Stimulated activated CD4-positive, alpha-beta T cell treated with anti-CD3 and anti-CD28 coated beads, Interleukin-1b, Interleukin-23, amount 100 ng/mL, for 48 hours (primary cell): ENCODE data around the gene IQSEC3.
"Not testable (repeated sequence)": the region's sequence is repeated elsewhere in the genome, so short reads cannot be mapped to it uniquely, and the experiment has no call there.

Experiments
- DNase-seq: peaks from one replicate; pipeline ENCODE4 v3.0.0-alpha.2; 2020

The IQSEC3 gene

DNA sequence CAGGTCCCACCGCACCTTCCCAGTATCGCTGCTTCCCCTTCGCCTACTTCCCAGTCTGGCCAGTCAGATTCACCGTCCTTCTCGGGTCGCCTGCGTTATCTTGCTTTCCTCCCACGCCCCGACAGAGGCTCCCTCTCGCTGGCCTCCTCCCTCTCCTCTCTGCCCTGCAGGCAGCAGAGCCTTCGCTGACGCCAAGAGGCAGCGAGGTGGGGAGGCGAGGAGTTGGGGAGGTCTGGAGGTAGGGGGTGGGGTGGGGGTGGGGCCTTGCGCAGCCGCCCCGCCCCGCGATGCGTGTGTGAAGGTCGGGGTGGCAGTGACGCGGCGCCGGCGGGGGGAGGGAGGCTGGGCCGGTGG, at the start of gene IQSEC3:
IQSEC3 (plus strand) TSS at position 340 of the 354 bp plus-strand sequence. CDS start 116 bp downstream, outside the sequence.
- not testable (repeated sequence) for DNase-seq

DNA sequence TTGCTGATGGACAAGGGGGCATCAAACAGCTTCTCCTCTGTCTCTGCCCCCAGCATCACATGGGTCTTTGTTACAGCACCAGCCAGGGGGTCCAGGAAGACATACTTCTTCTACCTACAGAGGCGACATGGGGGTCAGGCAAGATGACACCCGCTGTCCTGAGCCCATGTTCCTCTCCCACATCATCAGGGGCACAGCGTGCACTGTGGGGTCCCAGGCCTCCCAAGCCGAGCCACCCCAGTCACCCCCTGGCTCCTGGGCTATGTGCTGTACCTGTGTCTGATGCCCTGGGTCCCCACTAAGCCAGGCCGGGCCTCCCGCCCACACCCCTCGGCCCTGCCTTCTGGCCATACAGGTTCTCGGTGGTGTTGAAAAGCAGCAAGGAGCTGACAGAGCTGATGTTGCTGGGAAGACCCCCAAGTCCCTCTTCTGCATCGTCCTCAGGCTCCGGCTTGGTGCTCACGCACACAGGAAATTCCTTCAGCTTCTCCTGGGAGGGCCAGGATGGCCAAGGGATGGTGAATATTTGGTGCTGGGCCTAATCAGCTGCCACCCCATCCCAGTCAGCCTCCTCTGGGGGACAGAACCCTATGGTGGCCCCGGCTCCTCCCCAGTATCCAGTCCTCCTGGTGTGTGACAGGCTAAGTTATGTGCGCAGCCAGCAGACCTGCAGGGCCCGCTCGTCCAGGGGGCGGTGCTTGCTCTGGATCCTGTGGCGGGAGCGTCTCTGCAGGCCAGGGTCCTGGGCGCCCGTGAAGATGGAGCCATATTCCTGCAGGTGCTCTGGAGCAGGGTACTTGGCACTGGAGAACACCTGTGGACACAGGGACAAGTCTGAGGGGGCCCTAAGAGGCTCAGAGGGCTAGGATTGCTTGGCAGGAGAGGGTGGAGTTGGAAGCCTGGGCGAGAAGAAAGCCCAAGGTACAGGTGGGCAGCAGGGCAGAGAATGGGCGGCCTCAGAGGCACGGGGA, 48.9 kb upstream of the IQSEC3 start:
- DNase-seq: not testable (repeated sequence)

DNA sequence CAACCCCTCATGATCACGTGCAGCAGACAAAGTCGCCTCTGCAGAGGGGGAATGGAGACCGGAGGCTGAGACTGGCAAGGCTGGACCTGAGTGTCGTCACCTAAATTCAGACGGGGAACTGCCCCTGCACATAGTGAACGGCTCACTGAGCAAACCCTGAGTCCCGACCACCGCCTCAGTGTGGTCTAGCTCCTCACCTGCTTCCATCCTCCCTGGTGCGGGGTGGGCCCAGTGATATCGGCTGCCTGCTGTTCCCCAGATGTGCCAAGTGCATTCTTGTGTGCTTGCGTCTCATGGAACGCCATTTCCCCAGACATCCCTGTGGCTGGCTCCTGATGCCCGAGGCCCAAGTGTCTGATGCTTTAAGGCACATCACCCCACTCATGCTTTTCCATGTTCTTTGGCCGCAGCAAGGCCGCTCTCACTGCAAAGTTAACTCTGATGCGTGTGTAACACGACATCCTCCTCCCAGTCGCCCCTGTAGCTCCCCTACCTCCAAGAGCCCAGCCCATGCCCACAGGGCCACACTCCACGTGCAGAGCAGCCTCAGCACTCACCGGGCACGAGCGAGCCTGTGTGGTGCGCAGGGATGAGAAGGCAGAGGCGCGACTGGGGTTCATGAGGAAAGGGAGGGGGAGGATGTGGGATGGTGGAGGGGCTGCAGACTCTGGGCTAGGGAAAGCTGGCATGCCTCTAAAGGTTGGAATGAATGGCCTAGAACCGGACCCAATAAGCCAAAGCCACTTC, 47.6 kb upstream of the IQSEC3 start:
- not testable (repeated sequence) for DNase-seq

DNA sequence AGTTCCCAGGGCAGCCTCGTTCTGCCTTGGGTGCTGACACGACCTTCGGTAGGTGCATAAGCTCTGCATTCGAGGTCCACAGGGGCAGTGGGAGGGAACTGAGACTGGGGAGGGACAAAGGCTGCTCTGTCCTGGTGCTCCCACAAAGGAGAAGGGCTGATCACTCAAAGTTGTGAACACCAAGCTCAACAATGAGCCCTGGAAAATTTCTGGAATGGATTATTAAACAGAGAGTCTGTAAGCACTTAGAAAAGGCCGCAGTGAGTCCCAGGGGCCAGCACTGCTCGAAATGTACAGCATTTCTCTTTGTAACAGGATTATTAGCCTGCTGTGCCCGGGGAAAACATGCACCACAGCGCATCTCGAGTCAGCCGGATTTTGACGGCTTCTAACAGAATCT, 46.7 kb upstream of the IQSEC3 start:
- not testable (repeated sequence) for DNase-seq

DNA sequence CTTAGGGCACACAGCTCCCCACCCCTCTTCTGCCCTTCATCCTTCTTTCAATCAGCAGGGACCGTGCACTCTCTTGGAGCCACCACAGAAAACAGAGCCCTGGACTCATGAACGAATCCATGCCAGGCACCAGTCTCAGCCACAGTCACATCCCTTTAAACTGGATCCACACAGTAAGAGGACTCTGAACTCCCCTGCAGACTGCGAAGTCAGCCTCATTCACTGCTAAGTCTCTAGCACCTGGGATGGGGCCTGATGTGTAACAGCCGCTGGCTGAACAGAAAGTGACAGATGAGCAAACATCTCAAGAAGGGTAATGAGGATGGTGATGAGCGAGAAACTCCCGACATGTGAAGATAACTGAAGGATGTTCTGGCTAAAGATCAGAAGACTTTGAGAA, 45.8 kb upstream of the IQSEC3 start:
- no peak for DNase-seq

DNA sequence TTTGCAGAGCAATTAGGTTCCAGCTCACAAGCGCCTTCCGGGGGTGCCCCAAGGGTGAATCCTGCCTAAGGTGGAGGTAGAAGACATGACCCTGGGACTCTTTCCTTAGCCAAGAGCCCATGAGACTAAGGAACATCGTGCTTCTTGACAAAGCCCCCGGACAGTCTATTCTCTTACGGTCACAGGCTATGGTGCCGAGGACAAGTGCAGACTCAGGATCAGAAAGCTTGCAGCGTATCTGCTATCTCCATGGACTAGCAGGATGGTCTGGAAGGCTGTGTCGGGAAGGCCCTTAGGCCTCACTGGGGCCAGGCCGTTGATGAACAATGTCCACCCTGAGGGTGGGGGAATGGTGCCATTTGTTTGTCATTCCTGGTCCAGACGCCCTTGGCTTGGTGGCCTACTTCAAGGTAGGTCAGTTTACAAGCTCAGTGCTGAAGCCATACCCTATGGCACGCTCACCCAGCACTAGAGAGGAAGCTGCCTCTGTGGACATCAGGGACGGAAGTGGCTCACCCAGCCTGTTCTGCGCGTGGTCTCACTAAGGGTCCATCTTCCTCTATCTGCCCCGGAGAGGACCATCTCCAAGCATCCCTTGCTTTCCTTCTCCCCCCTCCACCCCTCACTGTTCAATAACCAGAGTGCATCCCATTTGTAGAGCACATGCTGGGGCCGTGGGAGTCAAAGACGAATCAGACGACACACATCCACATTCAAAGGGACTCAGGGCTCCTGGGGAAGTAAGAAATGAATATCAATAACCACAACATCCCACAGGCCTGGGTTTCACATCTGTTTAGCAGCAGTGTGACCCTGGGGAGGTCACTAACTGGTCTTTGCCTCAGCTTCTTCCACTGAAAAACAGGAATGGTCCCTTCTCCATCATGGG, 45.0 kb upstream of the IQSEC3 start:
- DNase-seq: peak; percentile 19

DNA sequence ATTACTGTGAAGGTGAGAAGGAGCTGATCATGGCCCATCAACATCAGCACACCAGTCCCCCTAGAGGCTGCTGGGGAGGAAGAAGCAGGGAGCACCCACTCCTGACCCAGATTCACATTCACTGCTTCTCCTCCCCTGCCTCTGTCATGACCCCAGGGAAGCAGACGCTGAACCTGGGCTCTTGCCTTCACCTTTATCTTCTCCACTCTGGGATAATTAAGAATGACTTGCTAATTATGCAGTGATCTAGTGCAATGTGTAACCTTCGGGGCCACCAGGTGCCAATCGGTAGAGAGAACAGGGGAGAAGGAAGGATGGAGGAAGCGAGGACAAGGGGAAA, 44.4 kb upstream of the IQSEC3 start:
- no peak for DNase-seq

DNA sequence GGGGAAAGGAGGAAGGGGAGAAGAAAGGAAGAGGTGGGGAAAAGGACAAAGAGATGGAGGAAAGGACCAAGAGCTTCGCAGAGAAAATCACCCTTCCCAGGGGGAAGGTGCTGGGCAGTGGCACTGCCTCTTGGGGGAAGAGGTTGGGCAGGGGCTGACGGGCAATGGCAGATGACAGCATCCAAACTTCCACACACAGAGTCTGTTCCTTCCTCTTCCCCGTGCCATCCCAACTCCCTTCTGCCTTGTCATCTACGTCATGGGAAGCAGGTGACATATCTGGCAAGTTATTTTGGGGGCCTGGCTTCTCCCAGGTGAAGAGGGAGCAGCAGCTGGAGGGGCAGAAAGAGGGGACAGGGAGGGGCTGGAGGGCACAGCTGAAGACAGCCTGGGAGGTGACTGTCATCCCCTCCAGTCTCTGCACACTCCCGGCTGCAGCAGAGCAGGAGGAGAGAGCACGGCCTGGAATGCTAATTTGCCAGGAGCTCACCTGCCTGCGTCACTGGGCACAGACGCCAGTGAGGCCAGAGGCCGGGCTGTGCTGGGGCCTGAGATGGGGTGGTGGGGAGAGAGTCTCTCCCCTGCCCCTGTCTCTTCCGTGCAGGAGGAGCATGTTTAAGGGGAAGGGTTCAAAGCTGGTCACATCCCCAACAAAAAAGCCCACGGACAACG, 43.9 kb upstream of the IQSEC3 start:
- DNase-seq: no peak

DNA sequence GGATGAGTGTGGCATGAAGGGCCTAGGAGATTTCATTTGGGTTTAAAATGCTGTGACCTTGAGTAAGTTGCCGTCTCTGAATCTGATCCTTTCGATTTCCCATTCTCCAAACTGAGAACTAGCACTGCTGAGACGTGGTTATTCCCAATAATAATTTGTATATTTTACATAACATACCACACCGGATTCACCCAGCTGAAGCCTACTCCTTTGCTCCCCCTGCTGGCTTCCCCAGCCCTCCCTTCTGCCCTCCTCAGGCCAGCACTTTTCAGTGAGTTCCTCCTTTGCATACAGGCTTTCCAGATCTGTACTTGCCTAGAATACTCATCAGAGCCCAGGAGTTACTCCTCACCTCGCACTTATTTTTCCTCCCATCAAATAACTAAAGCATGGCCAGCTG, 38.7 kb upstream of the IQSEC3 start:
- DNase-seq: not testable (repeated sequence)

DNA sequence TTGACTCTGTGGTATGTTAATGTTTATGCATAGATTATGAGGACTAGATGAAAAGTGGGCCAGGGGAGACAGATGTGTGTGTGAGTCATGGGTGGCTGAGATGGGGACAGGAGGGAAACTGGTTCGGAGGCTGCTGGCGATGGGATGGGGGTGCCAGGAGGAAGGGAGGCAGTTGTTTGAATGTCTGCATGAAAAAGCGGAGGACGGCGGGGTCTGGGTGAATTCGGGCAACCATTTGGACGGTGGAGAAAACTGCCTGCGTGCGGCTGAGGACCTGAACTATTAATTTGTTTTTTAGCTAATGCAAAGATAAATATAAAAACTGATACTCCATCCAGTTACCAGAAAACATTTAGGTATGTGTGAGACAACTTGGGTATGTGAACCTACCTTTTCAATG, 27.8 kb upstream of the IQSEC3 start:
- not testable (repeated sequence) for DNase-seq

DNA sequence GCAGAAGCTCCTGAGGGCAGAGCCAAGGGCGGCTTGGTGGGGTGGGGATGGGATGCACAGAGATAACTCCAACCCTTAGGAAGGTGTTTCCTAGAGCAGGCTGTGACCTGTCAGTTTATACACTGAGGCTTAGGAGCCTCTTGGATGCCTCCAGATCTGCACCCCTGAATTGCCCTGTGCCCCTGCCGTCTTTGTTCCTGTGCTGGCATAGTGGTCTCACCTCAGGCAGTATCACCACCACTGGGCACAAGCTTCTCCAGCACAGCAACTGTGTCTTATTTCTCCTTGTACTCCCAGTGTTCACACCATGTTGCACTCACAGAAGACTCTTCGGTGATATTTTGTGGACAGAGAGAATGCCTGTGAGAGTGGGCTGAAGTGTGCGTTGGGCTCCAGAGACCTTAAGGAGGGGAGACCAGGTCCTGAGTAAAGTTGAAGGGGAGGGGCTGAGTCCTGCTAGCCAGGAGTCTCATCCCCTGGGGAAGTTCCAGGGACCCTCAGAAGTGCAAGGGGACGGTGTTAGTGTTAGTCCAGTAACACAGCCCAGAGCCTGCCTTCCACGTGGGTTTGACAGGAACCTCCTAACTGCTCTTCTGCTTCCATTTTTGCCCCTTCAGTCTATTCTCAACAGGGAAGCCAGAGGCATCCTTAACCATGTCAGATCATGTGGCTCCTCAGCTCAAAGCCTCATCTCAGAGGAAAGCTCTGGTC, 26.9 kb upstream of the IQSEC3 start:
- not testable (repeated sequence) for DNase-seq

DNA sequence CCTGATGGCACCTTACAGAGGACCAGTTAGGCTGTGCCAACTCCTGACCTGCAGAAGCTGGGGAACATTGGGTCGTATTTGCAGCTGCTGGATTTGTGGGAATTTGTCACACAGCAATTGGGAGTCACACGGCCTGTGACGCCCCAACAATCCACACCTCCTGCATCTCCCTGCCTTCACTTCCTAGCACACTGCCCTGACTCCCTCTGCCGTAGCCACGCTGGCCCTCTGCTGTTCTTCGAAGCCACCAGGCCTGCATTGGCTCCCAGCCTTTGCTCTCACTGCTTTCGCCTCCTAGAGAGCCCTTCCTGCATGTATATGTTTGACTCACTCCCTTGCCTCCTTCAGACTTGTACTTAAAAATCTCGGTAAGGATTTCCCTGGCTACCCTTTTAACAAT, 22.2 kb upstream of the IQSEC3 start:
- not testable (repeated sequence) for DNase-seq

DNA sequence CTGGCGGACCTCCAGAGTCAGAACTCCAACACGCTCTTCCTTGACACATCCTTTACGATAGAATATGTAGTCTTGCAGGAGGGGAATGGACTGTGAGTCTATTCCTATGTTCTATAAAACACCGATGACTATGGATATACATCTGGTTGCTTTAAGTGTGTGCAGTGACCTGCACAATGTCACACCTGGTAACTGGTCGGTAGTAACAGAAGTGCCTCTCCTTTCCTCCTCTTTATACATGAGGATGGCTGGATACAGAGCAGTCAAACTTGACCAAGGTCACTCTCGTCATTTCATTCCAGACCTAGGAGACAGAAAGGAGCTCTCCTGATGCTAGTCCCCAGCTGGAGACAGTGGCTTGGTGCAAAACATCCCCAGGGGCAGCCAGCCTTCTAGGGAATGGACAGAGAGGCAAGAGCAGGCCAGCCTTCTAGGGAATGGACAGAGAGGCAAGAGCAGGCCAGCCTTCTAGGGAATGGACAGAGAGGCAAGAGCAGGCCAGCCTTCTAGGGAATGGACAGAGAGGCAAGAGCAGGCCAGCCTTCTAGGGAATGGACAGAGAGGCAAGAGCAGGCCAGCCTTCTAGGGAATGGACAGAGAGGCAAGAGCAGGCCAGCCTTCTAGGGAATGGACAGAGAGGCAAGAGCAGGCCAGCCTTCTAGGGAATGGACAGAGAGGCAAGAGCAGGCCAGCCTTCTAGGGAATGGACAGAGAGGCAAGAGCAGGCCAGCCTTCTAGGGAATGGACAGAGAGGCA, 21.2 kb upstream of the IQSEC3 start:
- not testable (repeated sequence) for DNase-seq

DNA sequence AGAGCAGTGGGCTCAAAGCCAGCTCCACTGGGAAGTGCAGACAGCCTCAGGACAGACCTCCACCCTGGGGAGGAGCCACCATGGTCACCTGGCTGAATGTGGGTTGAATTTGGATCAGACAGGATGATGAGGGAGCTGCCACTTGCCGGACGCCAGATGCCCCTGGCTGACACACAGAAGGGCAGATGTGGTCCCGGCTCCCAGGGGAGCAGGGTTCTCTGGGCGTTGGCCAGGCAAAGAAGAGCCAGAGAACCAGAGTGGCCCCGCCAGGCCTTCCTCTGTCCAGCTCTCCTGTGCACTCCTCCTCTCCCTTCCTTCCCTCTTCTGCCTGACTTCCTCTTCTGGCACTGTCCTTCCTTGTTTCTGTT, 20.6 kb upstream of the IQSEC3 start:
- DNase-seq: not testable (repeated sequence)

DNA sequence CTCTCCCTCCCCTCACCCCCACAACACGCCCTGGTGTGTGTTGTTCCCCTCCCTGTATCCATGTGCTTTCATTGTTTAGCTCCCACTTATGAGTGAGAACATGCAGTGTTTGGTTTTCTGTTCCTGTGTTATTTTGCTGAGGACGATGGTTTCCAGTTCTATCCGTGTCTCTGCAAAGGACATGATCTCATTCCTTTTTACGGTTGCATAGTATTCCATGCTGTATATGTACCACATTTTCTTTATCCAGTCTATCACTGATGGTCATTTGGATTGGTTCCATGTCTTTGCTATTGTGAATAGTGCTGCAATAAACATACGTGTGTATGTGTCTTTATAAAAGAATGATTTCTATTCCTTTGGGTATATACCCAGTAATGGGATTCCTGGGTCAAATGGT, 20.0 kb upstream of the IQSEC3 start:
- not testable (repeated sequence) for DNase-seq

DNA sequence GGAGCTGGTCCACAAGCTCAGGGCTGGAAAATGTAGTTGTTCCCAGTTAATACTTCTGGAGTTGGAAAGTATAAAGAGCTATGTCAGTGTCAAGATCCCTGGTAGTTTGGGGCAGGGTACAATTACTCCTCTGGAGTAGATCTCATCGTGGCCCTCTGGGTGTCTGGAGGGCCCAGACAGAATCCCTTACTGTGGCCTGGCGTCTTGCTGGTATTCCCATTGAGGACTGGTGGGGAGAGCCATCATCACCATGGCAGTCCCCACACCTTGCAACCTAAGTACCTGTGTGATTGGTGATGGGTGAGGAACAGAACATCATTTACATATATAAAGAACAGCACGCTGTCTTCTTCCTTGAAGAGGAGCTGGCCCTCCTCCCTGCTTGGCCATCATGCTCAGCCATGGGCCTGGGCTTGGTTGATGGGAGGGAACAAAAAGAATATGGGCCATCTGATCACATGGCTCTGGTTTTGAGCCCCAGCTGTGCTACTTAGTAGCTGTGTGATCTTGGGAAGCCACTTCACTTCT, 18.8 kb upstream of the IQSEC3 start:
- DNase-seq: not testable (repeated sequence)

DNA sequence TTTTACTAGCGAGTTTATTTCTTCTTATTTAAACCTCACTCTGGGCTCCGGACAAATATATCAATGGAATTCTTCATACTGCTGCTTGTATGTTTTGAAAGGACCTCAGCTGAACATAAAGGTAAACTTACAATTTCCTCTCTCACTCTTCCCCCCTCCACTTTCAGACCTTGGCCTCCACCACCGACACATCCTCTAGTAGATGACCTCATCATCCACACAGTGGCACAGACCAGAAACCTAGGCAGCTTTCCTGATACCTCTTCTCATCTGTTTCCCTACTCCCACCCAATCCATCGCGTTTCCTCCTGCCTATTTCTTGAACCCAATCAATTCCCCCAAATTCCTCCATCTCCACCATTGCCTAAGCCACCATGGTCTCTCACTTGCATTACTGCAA, 17.4 kb upstream of the IQSEC3 start:
- DNase-seq: not testable (repeated sequence)

DNA sequence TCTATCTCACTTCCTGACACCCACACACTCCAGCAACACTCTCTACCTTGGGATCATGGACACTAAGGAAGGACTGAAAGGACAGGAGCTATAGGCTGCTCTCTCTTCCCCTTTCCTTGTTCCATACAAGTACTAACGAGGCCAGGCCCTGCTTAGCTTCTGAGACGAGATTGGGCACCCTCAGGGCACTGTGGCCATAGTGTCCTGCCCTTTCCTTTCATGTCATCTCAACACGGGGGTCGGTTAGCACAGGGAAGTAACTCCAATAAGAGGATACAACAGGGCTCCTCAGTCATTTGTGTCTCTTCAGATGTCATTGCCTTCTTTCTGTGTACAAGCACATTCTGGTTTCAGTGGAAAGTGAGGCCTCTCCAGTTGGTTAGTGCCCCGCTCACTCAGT, 15.5 kb upstream of the IQSEC3 start:
- DNase-seq: not testable (repeated sequence)

DNA sequence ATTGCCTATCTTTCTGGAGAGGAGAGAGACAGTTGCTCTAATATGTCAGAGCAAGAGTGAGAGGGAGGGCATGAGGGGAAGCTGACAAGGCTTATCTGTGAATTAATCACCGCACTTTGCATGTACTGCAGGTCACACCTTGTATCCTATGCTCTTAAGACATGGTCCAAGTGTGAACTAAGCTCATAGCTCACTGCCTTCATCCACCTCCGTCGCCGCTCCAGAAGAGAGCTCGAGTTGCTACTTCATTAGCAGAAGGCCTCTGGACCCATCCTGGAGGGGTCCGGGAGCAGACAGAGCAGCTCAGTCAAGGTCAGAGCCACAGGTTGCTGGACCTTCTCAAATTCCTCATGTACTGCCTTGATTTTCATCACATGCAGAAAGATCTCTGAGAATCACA, 14.6 kb upstream of the IQSEC3 start:
- DNase-seq: not testable (repeated sequence)

DNA sequence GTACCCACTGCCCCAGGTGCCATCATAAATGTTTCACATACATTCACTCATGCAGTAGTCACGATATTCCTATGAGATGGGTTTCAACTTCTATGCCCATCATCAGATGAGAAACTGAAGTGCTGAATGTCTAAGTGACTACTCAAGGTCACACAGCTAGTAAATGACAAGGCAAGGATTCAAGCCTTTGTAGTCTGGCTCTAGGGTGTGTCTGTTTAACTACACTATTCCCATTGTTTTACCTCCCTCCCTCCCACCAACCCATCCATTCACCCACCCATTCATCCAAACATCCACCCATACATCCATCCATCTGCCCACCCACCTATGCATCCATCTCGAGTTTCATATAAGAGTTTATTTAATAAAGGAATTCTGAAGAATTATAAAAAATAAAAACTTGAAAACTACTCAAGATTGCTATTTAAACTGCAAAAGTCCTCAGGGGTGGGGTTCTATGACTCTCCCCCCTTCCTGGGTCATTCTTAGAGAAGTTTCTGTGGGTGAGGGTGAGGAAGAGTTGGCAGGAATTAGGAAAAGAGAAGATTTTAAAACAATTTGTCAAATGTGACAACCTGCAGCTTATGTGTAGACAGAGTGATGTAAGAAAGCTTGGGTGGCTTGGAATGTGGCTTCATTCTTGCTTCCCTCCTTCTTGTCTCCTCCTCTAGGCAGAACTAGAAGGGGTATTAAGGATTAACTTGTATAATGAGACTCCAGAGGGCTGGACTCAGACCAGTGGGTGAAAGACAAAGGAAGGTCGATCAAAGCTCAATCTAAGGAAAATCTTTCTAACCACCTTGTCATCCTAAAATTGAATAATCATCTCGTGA, 13.4 kb upstream of the IQSEC3 start:
- not testable (repeated sequence) for DNase-seq
